Measurements from ENCODE around the gene BORCS8.
A peak's percentile ranks its signal among the peaks of the same experiment; 100 is the strongest.

Gene BORCS8

DNA sequence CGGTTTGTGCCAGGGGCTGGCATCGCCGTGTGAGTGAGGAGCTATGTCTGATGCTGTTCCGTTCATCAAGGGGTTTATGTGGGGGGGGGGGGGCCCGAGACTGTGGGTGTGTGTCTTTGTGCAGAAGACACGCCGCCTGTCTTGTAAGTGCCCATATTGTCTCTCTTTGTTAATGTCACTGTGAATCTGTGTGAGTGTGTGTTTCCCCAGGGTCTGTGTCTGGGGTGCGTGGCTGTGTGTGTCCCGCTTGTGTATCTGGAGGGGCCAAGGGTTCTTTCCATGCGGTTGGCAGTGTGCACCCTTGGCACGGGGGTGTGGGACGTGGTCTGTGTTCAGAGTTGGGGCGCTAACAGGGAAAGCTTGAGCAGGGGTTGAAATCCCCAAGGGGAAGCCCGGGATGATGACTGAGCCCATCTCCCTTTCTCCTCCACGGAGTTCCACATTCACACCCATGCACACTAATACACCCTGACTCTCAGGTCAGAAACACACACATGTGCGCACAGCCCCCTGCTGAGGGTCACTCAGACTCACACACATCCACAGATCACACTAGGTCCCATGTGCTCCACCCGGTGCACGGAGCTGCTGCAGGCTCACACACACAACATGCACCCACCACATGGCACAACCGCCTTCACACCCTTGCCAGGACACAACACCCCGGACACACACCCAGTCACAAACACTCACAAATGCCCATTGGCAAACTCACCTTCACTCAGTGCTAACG lies 21.6 kb upstream of the BORCS8 start:
- no peak for DNase-seq (ENCODE audit: low spot score)

DNA sequence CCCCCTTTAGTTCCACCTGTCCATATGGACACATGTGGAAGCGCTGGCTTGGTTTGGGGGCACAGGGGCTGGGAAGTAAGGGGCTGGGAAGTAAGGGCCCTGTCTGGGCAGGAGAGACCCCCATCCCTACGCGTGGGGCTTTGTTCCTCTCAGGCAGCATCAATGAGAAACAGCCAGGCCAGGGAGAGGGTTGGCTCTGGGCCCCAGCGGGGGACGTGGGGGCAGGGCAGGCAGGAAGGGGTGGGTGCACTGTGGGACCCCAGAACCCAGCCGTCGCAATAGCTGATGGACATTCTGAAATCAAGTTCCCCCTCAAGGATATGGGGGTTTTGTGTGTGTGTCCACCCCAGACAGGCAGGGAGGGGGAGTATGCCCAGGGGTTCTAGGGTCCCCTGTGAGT lies 21.0 kb upstream of the BORCS8 start:
- DNase-seq (ENCODE audit: low spot score) = no peak

DNA sequence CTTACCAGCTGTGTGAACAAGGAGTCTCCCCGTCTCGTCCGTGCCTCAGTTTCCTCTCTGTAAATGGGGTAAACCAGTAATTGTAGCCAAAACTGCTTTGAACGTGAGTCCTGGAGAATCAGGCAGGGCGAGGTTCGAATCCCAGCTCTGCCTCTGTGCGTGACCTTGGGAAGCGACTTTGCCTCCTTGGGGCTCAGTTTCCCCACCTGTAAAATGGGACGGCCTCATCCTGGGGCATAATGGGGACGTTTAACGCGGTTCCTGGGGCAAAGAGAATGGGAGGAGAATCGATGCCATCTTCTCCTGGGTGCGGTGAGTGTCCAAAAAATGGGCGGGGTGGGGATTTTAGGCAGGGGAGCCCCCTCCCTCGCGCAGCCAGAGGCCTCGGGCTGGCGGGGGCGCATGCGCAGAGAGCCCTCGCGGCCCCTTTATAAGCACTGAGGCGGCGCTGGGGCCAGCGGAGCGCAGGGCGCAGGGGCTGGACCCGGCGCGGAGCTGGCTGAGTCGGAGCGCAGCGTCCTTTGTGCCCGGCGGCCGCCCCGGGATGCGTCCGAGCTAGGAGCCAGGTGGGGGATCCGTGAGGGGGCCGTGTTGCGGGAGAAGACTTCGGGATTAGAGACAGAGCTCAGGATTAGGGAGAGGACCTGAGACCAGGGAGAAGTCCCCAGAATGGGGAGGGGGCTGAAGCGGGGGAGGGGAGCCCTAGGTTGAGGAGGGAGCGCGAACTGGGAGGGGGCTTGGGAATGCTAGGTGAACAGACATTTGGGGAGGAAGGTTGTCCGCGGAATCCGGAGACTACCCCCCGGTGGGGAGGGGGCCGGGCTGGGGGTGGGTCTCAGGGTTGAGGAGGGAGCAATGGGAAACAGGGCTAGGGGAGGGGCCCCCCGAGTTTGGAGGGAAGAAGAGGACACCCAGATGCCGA lies 19.8 kb upstream of the BORCS8 start, which contains the start of gene NCAN:
Gene NCAN, plus strand, starts transcription at position 460 of the 922 bp plus-strand sequence. CDS start 4,996 bp downstream, outside the sequence.
- DNase-seq (ENCODE audit: low spot score) = no peak

DNA sequence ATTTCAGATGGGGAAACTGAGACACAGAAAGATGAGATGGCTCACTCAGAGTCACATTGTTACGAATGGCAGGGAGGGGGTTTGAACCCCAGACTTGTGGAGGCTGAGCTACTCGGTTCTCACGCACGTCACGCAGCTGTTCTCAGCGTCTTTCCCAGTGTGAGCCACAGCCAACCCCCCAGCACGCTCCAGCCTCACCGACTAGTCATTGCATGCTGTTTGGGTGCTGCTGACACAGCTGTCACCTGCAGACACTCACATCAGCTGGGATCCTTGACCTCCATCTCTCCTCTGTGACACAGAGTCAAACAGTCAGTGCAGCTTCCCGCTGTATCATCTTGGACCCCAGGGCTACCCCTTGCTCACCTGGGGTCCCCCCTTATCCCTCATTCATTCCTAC lies 17.4 kb upstream of the BORCS8 start:
- no peak for DNase-seq (ENCODE audit: low spot score)

DNA sequence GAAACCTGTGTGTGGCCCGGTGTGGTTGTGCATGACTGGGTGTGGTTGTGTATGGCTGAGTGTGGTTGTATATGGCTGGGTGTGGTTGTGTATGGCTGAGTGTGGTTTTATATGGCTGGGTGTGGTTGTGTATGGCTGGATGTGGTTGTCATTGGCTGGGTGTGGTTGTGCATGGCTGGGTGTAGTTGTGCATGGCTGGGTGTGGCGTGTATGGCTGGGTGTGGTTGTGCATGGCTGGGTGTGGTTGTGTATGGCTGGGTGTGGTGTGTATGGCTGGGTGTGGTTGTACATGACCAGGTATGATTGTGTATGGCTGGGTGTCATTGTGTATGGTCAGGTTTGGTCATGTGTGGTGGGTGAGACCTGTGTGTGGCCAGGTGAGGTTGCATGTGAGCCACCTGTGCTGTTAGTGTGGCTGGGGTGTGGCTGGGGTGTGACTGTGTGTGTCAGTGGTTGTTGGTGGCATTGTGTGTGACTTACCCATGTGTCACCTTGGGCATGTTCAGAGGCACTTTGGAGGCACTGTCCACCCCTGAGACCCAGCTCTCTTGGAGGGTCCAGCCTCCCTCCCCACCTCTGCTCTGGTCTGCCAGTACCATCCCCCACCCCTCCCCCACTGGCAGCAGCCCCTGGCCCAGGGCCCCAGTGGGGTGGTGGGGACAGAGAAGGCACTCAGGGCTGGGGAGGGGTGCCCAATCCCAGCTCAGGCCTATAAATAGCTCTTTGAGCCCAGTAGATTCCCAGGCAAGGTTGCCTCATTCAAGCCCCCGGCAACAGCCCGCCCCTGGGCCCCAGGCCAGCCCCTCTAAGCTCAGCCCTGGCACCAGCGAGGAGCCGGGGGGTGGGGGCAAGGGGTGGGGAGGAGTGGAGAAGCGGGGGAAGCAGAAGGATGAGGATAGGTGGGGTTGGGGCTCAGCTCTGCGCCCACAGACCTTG lies 16.0 kb upstream of the BORCS8 start:
- no peak for DNase-seq (ENCODE audit: low spot score)

DNA sequence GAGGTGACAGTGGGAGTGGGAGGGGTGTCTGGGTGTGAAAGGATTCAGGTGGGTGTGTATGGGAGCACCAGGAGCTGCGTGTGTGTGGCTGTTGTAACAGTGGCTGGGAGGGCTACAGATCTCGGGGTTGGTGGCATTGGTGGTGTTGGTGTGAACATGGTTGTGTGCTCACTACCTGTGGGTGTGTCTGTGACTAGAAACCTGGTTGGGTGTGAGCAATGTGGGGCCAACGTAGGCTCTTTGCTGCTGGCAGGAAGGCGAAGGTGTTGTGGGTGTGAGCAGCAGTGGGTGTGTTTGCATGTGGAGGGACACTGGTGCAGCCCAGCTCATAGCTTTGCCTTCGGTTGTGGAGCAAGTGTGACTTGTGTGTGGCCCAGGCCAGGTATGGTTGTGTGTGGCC lies 15.0 kb upstream of the BORCS8 start:
- no peak for DNase-seq (ENCODE audit: low spot score)

DNA sequence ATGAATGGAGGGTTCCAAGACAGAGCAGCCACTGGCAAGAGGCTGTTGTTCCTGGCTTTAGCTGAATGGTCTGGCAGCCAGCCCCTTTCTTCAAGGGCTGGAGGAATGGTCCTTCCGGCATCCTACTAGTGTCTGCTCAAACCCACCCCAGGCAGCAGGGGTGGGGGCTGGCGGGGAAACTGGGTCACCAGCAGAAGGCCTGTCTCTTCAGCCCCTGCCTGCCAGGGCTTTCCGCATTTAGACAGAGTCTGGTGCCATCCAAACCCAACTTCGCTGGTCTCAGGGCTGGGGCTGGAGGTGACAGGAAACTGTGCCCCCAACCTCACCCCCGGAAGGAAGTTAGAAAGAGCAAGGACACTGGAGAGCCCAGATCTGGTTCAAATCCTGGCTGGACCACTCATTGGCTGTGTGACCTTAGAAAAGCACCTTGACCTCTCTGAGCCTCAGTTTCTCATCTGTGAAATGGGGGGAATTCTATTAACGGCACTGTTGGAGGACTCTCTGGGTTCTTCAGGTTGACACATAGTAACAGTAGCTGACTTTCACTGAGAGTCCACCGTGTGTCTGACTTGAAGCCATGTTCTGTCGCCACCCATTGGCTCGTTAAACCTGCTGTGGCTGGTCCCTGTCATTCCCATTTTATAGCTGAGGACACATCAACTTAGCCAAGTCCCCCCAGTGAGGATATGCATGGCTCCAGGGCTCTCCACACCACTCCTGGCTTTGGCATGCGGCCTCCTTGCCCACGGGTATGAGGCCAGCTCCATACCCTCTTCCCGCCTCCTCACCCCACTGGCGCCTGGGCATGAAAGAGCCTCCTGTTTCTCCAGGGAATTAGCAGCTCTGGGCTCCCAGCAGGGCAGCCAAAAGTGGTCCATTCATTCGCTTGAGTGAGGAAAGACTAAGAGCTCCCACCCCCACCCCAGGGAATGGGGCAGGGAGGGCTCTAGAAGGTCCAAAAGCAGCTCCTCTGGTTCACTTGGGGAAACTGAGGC lies 13.8 kb upstream of the BORCS8 start:
- no peak for DNase-seq (ENCODE audit: low spot score)

DNA sequence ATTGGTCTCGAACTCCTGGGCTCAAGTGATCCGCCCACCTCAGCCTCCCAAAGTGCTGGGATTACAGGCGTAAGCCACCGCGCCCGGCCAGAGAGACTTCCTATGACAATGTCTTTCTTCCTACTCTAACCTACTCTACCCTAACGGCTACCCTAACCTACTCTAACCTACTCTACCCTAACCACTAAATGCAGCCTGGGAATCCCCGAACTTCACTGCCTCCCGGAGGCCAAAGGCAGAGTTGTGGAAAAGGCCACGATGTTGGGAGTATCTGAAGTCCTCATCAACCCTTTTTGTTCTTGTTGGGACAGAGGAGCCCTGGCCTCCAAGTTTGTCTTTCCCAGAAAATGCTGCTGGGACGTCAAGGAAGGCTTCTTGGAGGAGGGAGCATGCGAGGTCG lies 12.2 kb upstream of the BORCS8 start:
- no peak for DNase-seq (ENCODE audit: low spot score)

DNA sequence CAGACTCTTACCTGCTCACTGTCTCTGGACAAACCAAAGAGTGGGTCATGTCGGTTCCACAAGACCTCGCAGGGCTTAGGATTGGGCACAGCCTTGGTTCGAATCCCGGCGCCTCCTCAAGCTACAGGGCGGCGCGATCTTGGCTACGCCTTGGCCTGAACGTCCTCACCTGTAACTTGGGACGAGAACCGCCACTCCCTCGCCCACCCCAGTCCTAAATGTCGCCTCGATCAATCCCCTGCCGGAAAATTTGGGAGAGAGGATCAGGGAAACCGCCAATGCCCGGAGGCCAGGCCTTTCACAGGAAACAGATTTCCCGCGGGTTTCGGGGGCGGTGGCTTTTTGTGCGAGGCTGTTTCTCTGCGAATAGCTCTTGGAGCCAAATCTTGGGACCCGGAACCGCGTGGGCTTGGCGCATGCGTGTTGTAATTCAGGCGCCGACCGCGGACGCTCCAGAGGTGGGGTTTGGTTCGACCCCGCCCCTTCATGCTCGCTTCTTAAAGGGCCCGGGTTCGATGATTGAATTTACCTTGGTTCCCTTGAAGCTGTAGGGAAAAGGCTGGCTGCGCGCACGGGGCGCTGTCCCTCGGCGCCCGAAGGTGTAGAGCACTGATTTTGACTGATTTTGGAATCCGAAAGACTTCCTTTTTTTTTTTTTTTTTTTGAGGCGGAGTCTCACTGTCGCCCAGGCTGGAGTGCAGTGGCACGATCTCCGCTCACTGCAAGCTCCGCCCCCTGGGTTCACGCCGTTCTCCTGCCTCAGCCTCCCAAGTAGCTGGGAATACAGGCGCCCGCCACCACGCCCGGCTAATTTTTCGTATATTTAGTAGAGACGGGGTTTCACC lies 11.3 kb upstream of the BORCS8 start, which contains the start of gene NR2C2AP:
Gene NR2C2AP, minus strand, starts transcription at position 403 of the 845 bp plus-strand sequence. Its CDS starts 354 bp downstream, at position 49.
- DNase-seq (ENCODE audit: low spot score) = peak; percentile 100

DNA sequence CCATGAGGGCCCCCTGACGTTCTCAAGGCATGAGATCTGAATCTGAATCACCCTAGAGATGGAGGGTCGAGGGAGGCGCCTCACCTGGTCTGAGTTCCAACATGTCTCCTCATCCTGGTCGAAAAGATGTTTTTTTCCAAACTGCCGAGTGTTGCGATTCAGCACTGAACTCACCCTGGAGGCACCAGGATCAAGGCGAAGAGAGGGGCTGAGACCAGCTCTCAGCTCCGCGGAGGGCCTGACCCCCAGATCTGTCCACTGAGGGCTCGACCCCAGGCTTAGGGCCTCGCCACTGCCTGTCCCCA lies 10.7 kb upstream of the BORCS8 start:
- no peak for DNase-seq (ENCODE audit: low spot score)

DNA sequence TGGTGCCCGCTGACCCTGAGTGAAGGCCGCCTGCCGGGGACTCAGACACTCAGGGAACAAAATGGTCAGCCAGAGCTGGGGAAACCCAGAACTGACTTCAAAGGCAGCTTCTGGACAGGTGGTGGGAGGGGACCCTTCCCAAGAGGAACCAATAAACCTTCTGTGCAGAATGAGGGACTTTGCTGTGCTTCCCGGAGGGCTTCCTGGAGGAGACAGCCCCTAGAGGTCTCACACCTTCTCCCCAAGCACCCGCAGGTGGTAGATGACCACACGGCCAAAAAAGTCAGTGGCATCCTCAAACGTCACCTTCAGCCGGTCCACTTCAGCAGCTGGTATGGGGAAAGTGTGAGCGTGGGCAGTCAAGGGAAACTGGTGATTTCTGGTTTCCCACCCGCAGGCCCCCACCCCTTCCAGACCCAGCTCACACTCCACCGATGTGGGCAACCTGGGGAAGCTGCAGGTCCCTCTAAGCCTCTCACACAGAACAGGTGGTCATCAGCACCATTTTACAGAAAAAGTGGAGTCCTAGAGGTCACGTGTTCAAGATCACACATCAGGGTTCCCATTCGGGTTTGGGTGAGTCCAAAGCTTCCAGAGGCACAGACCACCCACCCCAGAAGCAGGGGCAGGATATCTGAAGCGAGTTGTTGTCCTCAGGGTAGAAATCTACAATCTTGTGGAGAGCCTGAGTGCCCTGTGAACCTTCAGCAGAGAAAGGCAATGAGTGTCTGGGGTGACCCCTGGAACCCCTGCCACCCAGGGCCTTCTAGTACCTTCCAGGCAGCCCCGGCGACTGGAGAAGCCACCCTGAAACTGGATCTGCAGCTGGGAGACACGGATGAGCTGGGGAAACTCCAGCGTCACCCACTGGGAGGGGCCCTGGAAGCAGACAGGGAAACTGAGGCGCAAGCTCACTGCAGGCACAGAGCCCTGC lies 10.0 kb upstream of the BORCS8 start:
- DNase-seq (ENCODE audit: low spot score) = no peak

DNA sequence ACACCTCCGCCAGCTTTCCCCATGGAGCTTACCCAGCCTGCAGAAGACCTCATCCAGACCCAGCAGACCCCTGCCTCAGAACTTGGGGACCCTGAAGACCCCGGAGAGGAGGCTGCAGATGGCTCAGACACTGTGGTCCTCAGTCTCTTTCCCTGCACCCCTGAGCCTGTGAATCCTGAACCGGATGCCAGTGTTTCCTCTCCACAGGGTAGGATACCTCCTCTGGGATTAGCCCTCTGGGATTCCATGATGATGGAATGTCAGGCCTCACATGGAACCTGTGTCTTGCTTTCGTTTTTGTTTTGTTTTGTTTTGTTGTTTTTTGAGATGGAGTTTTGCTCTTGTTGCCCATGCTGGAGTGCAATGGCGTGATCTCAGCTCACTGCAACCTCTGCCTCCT lies 2.0 kb upstream of the BORCS8 start:
- DNase-seq (ENCODE audit: low spot score) = no peak

DNA sequence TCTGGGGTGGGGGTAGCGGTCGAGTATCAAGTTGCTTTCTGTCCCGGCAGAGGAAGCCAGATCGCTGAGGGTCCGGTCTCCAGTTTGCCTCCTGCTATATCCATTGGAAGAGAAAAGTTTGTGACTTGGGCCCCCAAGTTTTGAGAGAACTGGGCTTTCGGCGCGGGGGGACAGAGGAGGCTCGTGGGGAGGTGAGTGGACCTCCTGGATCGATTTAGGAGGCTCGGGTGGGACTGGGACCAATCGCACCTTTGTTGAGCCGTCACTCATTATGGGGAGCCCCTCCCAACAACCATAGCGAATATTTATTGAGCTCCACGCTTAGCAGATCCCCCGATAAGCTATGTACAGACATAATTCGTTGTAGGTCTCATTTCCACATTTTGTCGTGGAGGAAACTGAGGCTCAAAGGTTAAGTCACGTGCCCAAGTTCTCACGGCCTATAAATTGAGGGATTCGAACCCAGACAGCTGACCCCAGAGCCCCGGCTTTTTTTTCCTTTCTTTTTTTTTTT lies 1.0 kb upstream of the BORCS8 start:
- no peak for DNase-seq (ENCODE audit: low spot score)

DNA sequence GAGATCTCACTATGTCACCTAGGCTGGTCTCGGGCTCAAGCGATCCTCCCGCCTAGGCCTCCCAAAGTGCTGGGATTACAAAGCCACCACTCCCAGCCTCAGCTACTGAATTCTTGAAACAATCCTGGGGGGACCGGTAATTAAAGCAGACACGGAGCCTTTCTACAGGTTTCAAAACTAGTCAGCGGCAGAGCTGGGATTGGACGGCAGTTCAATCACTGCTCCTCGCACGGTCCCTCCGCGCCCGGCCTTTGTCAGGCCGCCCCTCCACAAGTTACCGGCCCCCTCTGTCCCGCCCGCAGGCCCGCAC lies 229 bp downstream of the BORCS8 start:
- no peak for DNase-seq (ENCODE audit: low spot score)

DNA sequence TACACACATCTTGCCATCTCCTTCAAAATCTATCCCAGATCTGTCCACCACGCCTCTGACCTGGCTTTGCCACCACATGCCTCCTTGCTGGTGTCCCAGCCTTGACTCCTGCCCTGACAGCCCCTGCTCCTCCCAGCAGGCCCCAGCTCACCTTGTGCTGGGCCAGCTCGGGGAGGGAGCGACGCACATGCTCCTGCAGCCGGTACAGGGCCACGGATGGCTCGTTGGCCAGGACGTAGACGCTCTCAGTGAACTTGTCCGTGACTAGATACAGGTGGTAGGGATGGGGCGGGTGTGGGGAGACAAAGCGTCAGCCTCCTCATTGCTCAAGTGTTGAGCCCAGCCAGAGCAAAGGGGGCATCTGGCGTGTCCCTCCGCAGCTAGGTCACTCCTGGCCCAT lies 5.2 kb downstream of the BORCS8 start:
- no peak for DNase-seq (ENCODE audit: low spot score)

DNA sequence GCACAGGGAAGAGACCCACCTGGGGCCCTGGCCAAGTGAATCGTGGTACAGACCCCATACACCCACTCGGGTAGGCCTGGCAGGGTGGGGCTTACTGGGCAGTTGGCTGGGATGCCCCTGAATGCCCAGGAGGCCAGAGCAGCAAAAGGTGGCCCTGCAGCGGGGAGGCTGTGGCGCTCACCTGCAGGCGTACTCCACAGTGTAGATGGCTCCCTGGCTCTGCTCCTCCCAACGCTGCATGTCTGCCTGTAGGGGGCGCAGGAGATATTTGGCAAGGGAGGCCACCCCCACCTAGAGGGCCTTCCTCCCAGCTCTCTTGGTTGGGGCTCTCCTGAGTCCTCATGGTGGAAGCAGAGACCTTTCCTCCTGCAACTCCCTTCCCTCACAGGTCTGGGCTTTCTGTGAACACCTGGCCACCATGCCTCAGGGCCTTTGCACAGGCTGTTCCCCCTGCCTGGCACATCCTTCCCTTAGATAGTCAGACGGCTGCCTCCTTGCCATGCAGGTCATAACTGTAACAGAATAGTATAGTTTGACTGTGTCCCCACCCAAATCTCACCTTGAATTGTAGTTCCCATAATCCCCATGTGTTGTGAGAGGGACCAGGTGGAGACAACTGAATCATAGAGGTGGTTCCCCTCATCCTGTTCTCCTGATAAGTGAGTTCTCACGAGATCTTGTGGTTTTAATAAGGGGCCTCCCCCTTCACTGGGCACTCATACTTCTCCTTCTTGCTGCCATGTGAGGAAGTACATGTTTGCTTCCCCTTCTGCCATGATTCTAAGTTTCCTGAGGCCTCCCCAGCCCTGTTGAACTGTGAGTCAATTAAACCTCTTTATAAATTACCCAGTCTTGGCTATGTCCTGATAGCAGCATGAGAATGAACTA lies 5.9 kb downstream of the BORCS8 start:
- peak; percentile 87 for DNase-seq (ENCODE audit: low spot score)

DNA sequence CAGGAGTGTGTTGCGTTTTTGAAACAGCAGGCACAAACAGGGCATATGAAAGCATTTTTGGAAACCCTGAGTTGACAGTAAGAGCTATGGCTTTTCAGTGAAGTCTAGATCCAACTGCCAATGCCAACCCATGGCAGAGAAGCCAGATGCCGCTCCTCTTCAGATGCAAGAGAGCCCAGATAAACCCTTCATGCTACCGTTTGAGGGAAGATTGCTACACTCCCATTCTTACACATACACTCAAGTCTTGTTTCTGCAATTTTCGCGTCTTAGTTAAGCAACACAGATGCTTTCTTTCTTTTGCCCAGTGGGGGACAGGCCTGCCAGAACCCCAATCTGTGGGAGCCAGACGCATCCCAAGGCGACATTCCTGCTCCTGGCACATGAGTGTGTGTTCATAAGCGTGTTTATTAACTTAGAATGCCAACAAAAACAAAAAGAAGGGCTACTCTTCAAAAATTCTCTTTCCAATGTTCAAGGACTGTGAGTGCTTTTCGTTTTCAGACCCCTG lies 10.4 kb downstream of the BORCS8 start:
- DNase-seq (ENCODE audit: low spot score) = no peak
